Measurements from ENCODE around the gene NENF. TPM values are rescaled to one million over a fixed set of nuclear protein-coding genes. Genes with fewer than 3 reads are reported as not detected.

NENF gene
- total and polyA plus RNA-seq, 4 donors = 6.6 to 44.3 (median 16.0) TPM

DNA sequence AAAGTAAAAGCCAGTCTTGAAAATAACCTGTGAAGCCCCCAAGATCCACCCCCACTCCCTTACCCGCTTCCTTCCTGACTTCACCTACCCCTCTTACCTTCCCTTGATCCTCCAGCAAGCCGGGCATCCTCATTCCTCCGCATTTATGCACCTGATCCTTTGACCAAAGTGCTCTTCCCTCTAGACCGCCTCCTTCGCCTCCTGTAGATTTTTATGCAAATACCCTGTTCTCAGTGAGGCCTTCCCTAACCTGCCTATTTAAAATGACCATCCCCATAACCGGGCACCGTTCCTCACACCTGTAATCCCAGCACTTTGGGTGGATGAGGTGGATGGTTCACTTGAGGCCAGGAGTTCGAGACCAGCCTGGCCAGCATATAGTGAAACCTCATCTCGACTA is 1.1 kb upstream of the NENF start:
- Histone ChIP-seq H3K4me3 (ENCODE audit: low read depth in 1 of 3, low read length in 3 of 3) (no peak overlapping the region), H3K27ac (ENCODE audit: low read depth in 1 of 2, low read length in 2 of 2) (no peak overlapping the region), H3K27me3 (ENCODE audit: control insufficient read depth in 4 of 4, insufficient read depth in 4 of 4, low read length in 3 of 4) (no peaks in the 10 kb centered on the region), H3K9ac (ENCODE audit: low read depth in 1 of 2, low read length in 2 of 2) (no peak overlapping the region), H3K36me3 (ENCODE audit: control insufficient read depth in 4 of 4, insufficient read depth in 3 of 4, low read depth in 1 of 4, low read length in 3 of 4) (no peaks in the 10 kb centered on the region), H3K4me1 (ENCODE audit: control insufficient read depth in 4 of 4, insufficient read depth in 4 of 4, low read length in 3 of 4) (peaks cover 0 to 13% (median 6%) of the 10 kb centered on the region in 4 donors), H3K9me3 (ENCODE audit: control insufficient read depth in 4 of 4, low read length in 3 of 4) (no peaks in the 10 kb centered on the region)
- DNase-seq (ENCODE audit: low spot score) = no peak
- WGBS = 93% methylated on average over 9 of the region's 9 CpGs
- TF ChIP-seq, protein P1, sequence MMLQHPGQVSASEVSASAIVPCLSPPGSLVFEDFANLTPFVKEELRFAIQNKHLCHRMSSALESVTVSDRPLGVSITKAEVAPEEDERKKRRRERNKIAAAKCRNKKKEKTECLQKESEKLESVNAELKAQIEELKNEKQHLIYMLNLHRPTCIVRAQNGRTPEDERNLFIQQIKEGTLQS (IDR thresholded peaks at IDR 0.05) = no peak
- TF ChIP-seq, protein P2, sequence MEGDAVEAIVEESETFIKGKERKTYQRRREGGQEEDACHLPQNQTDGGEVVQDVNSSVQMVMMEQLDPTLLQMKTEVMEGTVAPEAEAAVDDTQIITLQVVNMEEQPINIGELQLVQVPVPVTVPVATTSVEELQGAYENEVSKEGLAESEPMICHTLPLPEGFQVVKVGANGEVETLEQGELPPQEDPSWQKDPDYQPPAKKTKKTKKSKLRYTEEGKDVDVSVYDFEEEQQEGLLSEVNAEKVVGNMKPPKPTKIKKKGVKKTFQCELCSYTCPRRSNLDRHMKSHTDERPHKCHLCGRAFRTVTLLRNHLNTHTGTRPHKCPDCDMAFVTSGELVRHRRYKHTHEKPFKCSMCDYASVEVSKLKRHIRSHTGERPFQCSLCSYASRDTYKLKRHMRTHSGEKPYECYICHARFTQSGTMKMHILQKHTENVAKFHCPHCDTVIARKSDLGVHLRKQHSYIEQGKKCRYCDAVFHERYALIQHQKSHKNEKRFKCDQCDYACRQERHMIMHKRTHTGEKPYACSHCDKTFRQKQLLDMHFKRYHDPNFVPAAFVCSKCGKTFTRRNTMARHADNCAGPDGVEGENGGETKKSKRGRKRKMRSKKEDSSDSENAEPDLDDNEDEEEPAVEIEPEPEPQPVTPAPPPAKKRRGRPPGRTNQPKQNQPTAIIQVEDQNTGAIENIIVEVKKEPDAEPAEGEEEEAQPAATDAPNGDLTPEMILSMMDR (IDR thresholded peaks at IDR 0.05; ENCODE audit: low read depth, low read length, missing input control) = no peak
- TF ChIP-seq, protein P3, sequence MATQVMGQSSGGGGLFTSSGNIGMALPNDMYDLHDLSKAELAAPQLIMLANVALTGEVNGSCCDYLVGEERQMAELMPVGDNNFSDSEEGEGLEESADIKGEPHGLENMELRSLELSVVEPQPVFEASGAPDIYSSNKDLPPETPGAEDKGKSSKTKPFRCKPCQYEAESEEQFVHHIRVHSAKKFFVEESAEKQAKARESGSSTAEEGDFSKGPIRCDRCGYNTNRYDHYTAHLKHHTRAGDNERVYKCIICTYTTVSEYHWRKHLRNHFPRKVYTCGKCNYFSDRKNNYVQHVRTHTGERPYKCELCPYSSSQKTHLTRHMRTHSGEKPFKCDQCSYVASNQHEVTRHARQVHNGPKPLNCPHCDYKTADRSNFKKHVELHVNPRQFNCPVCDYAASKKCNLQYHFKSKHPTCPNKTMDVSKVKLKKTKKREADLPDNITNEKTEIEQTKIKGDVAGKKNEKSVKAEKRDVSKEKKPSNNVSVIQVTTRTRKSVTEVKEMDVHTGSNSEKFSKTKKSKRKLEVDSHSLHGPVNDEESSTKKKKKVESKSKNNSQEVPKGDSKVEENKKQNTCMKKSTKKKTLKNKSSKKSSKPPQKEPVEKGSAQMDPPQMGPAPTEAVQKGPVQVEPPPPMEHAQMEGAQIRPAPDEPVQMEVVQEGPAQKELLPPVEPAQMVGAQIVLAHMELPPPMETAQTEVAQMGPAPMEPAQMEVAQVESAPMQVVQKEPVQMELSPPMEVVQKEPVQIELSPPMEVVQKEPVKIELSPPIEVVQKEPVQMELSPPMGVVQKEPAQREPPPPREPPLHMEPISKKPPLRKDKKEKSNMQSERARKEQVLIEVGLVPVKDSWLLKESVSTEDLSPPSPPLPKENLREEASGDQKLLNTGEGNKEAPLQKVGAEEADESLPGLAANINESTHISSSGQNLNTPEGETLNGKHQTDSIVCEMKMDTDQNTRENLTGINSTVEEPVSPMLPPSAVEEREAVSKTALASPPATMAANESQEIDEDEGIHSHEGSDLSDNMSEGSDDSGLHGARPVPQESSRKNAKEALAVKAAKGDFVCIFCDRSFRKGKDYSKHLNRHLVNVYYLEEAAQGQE (IDR thresholded peaks at IDR 0.05) = no peak
- TF ChIP-seq SP1 (IDR thresholded peaks at IDR 0.05) = no peak

DNA sequence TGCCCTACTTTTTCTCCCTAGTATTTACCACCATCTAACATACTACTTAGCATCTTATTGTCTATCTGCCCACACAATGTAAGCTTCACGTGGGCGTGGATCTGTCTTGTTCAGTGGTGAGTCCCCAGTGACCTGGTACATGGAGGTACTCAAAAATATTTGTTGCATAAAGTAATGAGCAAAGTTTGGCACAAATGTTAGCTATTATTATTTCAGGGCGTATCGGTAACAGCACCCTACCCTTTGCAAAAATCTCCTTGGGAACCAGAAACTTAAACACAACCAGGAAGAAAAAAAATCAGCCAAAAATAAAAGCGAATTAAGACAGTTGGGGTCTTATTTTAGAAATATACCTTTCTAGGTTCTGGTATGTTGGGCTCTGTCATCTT is 454 bp upstream of the NENF start:
- 43% methylated on average over 5 of the region's 5 CpGs for WGBS
- no peak for DNase-seq (ENCODE audit: low spot score)
- H3K4me3 ChIP-seq (ENCODE audit: low read depth in 1 of 3, low read length in 3 of 3) = peak overlapping the region; percentile 50 to 96 (median 70)

More for the DNA sequence above, 454 bp upstream of the NENF start:
- peak overlapping the region; percentile 21 to 90 for H3K9ac ChIP-seq (ENCODE audit: low read depth in 1 of 2, low read length in 2 of 2)
- H3K9me3 ChIP-seq (ENCODE audit: control insufficient read depth in 4 of 4, low read length in 3 of 4) = no peaks in the 10 kb centered on the region
- no peaks in the 10 kb centered on the region for H3K36me3 ChIP-seq (ENCODE audit: control insufficient read depth in 4 of 4, insufficient read depth in 3 of 4, low read depth in 1 of 4, low read length in 3 of 4)
- peak overlapping the region in 1 of 2 donors; percentile 31 for H3K27ac ChIP-seq (ENCODE audit: low read depth in 1 of 2, low read length in 2 of 2)
- TF ChIP-seq TAF1 (conservative IDR thresholded peaks at IDR 0.05) = no peak
- TF ChIP-seq, protein P4, sequence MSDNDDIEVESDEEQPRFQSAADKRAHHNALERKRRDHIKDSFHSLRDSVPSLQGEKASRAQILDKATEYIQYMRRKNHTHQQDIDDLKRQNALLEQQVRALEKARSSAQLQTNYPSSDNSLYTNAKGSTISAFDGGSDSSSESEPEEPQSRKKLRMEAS (IDR thresholded peaks at IDR 0.05) = no peak
- no peak for TF ChIP-seq GABPA (IDR thresholded peaks at IDR 0.05 in 1 of 2, conservative IDR thresholded peaks at IDR 0.05 in 1 of 2)
- no peak for TF ChIP-seq SP1 (IDR thresholded peaks at IDR 0.05)
- TF ChIP-seq EGR1 (IDR thresholded peaks at IDR 0.05; ENCODE audit: low read depth in 2 of 2) = no peak
- TF ChIP-seq, protein P5, sequence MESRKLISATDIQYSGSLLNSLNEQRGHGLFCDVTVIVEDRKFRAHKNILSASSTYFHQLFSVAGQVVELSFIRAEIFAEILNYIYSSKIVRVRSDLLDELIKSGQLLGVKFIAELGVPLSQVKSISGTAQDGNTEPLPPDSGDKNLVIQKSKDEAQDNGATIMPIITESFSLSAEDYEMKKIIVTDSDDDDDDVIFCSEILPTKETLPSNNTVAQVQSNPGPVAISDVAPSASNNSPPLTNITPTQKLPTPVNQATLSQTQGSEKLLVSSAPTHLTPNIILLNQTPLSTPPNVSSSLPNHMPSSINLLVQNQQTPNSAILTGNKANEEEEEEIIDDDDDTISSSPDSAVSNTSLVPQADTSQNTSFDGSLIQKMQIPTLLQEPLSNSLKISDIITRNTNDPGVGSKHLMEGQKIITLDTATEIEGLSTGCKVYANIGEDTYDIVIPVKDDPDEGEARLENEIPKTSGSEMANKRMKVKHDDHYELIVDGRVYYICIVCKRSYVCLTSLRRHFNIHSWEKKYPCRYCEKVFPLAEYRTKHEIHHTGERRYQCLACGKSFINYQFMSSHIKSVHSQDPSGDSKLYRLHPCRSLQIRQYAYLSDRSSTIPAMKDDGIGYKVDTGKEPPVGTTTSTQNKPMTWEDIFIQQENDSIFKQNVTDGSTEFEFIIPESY (IDR thresholded peaks at IDR 0.05) = no peak
- H3K27me3 ChIP-seq (ENCODE audit: control insufficient read depth in 4 of 4, insufficient read depth in 4 of 4, low read length in 3 of 4) = no peaks in the 10 kb centered on the region
- H3K4me1 ChIP-seq (ENCODE audit: control insufficient read depth in 4 of 4, insufficient read depth in 4 of 4, low read length in 3 of 4) = peaks cover 0 to 13% (median 6%) of the 10 kb centered on the region in 4 donors
